Stimulated activated effector memory CD8-positive, alpha-beta T cell treated with anti-CD3 and anti-CD28 coated beads, Interleukin-12 subunit alpha, Interleukin-12 subunit beta, amount 100 ng/mL, for 72 hours (primary cell): ENCODE measurements around the gene USB1.

Experiments
- ATAC-seq: fragments of 150-1000 bp; cut with Tn5 transposase; 2 replicates; pipeline ENCODE4 v1.10.0; 2021
- DNase-seq, 2 donors: peaks; one replicate each; pipeline ENCODE4 v3.0.0; 2021 to 2022; ENCODE audit warnings: low spot score in 2 of 2
- H3K27ac Mint-ChIP-seq: one replicate; pipeline ENCODE4 v1.8.0; 2022; ENCODE audit warnings: mild to moderate bottlenecking, mixed read lengths
- H3K36me3 Mint-ChIP-seq: one replicate; pipeline ENCODE4 v1.8.0; 2022; ENCODE audit warnings: mild to moderate bottlenecking, mixed read lengths
- H3K4me1 Mint-ChIP-seq: one replicate; pipeline ENCODE4 v1.8.0; 2022; ENCODE audit warnings: mixed read lengths
- H3K4me3 Mint-ChIP-seq: one replicate; pipeline ENCODE4 v1.8.0; 2022; ENCODE audit warnings: mild to moderate bottlenecking, mixed read lengths
- H3K9me3 Mint-ChIP-seq: one replicate; pipeline ENCODE4 v1.8.0; 2022; ENCODE audit warnings: mixed read lengths

Gene USB1

GRCh38 chr16:58013201-58013956 is 12.2 kb downstream of the USB1 start:
- no peak overlapping the region for H3K4me3 Mint-ChIP-seq
- DNase-seq (no peak), ATAC-seq (no peak)
- H3K36me3 Mint-ChIP-seq, result peaks cover 37% of the 10 kb centered on the region
- H3K27ac Mint-ChIP-seq, result no peak overlapping the region
- no peaks in the 10 kb centered on the region for H3K9me3 Mint-ChIP-seq
- H3K4me1 Mint-ChIP-seq, result peaks cover 7% of the 10 kb centered on the region

GRCh38 chr16:58016840-58017446 is 15.7 kb downstream of the USB1 start:
- Mint-ChIP-seq H3K4me1 (peaks cover 10% of the 10 kb centered on the region), H3K27ac (no peak overlapping the region), H3K9me3 (no peaks in the 10 kb centered on the region), H3K36me3 (peaks cover 25% of the 10 kb centered on the region), H3K4me3 (no peak overlapping the region)
- DNase-seq (no peak), ATAC-seq (no peak)

DNA sequence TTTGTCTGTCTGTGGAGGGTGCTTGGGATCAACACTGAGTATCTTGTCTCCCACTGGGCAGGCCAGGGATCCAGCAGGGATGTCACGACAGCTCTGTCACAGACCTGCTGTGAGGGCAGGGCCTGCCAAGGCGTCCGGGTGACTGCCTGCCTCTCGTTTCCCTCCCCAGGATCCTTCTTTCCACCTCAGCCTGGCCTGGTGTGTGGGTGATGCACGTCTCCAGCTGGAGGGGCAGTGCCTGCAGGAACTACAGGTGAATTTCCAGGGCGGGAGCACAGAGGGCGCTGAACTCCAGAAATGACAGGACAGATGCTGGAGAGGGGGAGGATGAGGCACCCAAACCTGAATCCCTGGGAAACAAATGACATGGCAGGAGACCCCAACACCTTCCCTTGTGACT is 17.6 kb downstream of the USB1 start:
- H3K9me3 Mint-ChIP-seq, result no peaks in the 10 kb centered on the region
- ATAC-seq (no peak), DNase-seq (no peak)
- H3K27ac Mint-ChIP-seq, result no peak overlapping the region
- peaks cover 10% of the 10 kb centered on the region for H3K4me1 Mint-ChIP-seq
- H3K4me3 Mint-ChIP-seq, result no peak overlapping the region
- H3K36me3 Mint-ChIP-seq, result peaks cover 25% of the 10 kb centered on the region

GRCh38 chr16:58019866-58020538 is 18.8 kb downstream of the USB1 start:
- no peak for DNase-seq
- no peak for ATAC-seq
- H3K4me1 Mint-ChIP-seq, result peaks cover 17% of the 10 kb centered on the region

DNA sequence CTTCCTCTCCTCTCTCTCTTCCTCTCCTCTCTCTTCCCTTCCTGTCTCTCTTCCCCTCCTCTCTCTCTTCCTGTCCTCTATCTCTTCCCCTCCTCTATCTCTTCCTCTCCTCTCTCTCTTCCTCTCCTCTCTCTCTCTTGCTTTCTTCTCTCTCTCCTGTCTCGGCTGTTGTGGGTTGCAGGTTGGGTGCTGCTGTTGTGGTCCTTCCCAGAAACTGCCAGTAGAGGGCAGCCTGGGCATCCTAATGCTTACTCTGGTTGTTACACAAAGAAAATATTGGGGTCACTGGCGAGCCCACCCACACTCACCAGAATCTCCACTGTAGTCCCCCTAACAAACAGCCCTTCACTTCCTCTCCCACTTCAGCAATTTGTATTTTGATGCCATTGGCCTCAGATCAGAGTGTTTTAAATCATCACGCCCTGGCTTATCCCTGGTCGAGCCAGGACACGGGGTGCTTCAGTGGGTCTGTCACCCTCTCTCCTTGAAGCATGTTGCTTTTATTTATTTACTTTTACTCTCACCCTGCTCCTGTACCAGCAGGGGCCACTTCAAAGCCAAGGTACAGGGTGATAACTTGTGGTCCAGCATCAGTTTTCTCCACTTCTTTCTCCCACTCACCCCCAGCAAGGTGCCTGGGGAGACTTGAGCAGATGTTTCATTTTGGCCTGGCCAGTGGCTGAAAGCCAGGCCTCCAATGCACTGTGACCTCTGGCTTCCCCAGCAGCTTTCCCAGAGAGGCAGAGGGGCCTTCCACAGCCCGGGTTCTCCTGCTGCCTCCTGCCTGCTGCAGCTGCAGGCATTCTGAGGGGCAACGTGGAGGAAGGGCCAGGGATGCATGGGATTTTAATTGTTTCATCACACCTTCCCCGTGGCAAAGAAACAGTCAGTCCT is 19.7 kb downstream of the USB1 start:
- DNase-seq, result peak; percentile 42 to 79
- H3K9me3 Mint-ChIP-seq, result no peaks in the 10 kb centered on the region
- peak; percentile 47 for ATAC-seq

More at GRCh38 chr16:58019866-58020538, 18.8 kb downstream of the USB1 start:
- H3K36me3 Mint-ChIP-seq, result peaks cover 23% of the 10 kb centered on the region
- no peak overlapping the region for H3K4me3 Mint-ChIP-seq
- peak overlapping the region; percentile 85 for H3K27ac Mint-ChIP-seq
- no peaks in the 10 kb centered on the region for H3K9me3 Mint-ChIP-seq

GRCh38 chr16:58021661-58022551 is 20.7 kb downstream of the USB1 start:
- H3K36me3 Mint-ChIP-seq, result peaks cover 24% of the 10 kb centered on the region
- no peak for DNase-seq
- no peaks in the 10 kb centered on the region for H3K9me3 Mint-ChIP-seq
- no peak for ATAC-seq
- H3K4me1 Mint-ChIP-seq, result peaks cover 19% of the 10 kb centered on the region
- peak overlapping the region; percentile 62 for H3K27ac Mint-ChIP-seq
- H3K4me3 Mint-ChIP-seq, result no peak overlapping the region

More for the DNA sequence above, 19.7 kb downstream of the USB1 start:
- no peak overlapping the region for H3K4me3 Mint-ChIP-seq
- peaks cover 19% of the 10 kb centered on the region for H3K4me1 Mint-ChIP-seq
- H3K36me3 Mint-ChIP-seq, result peaks cover 24% of the 10 kb centered on the region
- peak overlapping the region; percentile 85 for H3K27ac Mint-ChIP-seq

DNA sequence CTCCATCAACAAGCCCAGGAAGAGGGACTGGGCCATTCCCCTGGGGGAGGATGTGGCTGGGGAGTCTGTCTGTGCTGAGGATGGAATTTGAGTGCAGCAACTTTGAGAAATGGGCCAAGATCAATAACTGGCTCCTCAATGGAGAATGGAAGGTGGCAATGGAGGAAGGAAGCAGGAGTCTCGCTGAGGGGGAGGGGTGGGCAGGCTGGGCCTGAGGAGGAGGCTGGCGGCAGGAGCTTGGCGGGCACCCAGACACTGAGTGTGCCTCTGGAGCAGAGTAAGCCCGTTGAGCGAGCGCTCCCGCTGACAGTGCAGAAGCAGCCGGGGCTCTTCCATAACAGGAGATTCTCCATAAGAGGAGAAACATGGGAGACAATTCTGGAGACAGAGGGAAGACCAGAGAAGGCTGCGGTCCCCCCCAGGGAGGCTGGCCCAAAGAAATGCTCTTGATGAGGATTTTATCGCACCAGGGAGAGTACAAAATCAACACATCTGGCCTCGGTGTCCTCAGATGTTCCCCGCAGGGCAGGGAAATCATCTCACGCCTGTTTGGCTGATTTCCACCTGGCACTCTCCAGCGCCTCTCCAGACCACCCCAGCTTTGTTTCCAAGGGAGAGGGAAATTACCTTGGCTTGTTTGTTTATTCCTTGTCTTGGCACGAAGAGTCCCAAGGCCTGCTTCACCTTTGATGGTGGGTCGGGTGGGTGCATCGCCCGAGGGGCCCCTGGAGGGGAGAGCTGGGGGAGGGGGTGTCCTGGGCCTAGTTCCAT is 21.6 kb downstream of the USB1 start:
- no peak overlapping the region for H3K4me3 Mint-ChIP-seq

DNA sequence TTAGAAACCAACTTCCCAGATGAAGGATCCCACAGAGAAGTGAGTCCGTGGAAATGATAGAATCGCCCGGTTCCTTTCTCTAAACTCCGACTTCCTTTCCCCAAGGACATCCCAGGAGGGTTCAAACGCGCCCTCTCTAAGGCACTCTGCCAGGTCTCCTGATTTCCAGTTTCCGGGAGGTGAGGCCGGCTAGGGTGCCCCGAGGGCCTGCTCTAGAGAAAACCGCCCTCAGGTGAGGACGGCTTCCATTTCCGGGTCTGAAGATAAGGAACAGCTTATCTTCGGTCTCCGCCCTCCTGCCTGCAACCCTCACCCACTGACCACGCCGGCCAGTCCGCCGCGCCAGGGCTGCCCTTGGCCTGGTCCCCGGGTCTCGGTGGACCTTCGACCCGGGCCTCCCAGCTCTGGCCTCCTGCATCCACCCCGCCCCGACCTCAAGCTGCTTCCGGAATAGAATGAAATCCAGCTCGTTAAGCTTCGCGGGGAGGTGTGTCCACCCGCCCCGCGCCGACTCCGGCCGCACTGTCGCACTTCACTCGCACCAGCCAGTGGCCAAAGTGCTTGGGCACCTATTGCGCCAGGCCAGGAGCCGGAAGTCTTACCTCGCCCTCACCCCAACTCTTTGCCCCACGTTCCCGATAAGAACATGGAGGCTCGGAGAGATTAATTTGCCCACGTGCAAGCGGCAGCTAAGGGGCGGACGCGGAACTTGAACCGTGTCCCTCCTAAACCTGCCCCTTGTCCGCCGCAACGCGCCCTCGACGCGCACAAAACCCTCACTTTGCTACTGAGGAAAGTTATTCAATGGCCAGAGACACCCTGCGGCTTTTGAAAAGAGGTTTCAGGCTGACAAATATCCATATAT is 23.5 kb downstream of the USB1 start:
- ATAC-seq (no peak), DNase-seq (peak in 1 of 2 donors; percentile 57)
- Mint-ChIP-seq H3K36me3 (peaks cover 14% of the 10 kb centered on the region), H3K4me3 (peak overlapping the region; percentile 80), H3K9me3 (no peaks in the 10 kb centered on the region), H3K4me1 (peaks cover 19% of the 10 kb centered on the region), H3K27ac (peak overlapping the region; percentile 80)

More for the DNA sequence above, 21.6 kb downstream of the USB1 start:
- no peak for ATAC-seq
- Mint-ChIP-seq H3K27ac (peak overlapping the region; percentile 62), H3K9me3 (no peaks in the 10 kb centered on the region), H3K4me1 (peaks cover 19% of the 10 kb centered on the region), H3K36me3 (peaks cover 24% of the 10 kb centered on the region)
- DNase-seq, result no peak

- Mint-ChIP-seq H3K4me1 (peaks cover 13% of the 10 kb centered on the region), H3K27ac (peak within 1 kb of the TSS; percentile 80), H3K36me3 (peaks cover 9% of the 10 kb centered on the region), H3K4me3 (peak within 1 kb of the TSS; percentile 80), H3K9me3 (no peaks in the 10 kb centered on the region)
- DNase-seq (peak; percentile 50 to 74), ATAC-seq (peak; percentile 81)
Observed at GRCh38 chr16:58025351-58026138, 24.3 kb downstream of the USB1 start, which contains the start of gene MMP15. Gene MMP15 (plus strand): TSS chr16:58025754. CDS start chr16:58026351, 597 bp downstream.

GRCh38 chr16:58026139-58026704 is 25.0 kb downstream of the USB1 start:
- peak; percentile 9 for ATAC-seq
- no peak overlapping the region for H3K27ac Mint-ChIP-seq
- peaks cover 9% of the 10 kb centered on the region for H3K4me1 Mint-ChIP-seq
- no peaks in the 10 kb centered on the region for H3K9me3 Mint-ChIP-seq
- H3K4me3 Mint-ChIP-seq, result peak overlapping the region; percentile 80
- H3K36me3 Mint-ChIP-seq, result peaks cover 5% of the 10 kb centered on the region
- peak in 1 of 2 donors; percentile 54 for DNase-seq

DNA sequence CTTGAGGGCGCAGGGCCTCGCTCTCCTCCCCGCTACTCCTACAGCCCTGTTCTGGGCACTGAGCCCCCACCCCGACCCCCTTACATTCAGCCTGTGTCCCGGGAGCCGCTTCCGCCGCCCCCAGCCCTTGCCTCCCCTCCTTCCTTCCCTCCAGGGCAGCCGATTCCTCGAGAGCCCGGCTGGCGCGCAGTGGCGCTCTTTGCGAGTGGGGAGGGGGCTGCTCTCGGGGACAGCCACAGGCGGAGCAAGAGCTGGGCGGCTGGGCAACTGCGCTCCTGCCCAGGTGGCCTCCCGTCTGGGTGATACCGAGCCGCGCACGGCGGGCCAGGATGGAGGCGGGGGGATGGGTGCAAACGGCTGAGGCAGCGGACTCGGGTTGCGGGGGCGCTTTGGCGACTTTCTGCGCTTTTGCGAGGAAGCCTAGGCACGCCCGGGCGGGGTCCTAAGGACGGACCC is 25.5 kb downstream of the USB1 start:
- H3K36me3 Mint-ChIP-seq, result peaks cover 5% of the 10 kb centered on the region
- peak in 1 of 2 donors; percentile 8 for DNase-seq
- H3K9me3 Mint-ChIP-seq, result no peaks in the 10 kb centered on the region
- no peak overlapping the region for H3K27ac Mint-ChIP-seq
- peaks cover 9% of the 10 kb centered on the region for H3K4me1 Mint-ChIP-seq
- H3K4me3 Mint-ChIP-seq, result peak overlapping the region; percentile 80
- no peak for ATAC-seq
